GM21576 (cell line): ENCODE measurements around the gene WDR45B.
"Not testable (repeated sequence)": the region's sequence is repeated elsewhere in the genome, so short reads cannot be mapped to it uniquely, and the experiment has no call there.

Experiments used
- ATAC-seq: cut with Tn5 transposase; IDR thresholded peaks from one replicate; pipeline ENCODE4 v1.9.1; 2021; ENCODE audit warnings: mild to moderate bottlenecking, moderate library complexity; ENCODE audit not compliant: unreplicated experiment

The WDR45B gene

DNA sequence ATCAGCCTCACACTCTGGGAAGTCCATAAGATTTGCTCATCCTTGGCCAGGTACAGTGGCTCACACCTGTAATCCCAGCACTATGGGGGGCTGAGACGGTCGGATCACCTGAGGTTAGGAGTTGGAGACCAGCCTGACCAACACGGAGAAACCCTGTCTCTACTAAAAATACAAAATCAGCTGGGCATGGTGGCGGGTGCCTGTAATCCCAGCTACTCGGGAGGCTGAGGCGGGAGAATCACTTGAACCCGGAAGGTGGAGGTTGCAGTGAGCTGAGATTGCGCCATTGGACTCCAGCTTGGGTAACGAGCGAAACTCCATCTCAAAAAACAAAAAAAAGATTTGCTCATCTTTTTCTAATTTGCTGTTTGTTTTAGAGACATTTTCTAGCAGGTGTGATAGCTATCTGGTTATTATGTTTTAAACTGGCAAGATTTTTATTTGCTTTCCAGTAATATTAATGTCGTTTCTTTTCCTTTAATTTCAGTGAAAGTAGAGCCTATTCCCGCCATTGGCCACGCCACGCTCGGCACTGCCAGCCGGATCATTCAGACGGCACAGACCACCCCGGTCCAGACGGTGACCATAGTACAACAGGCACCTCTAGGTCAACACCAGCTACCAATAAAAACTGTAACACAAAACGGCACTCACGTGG lies 61.5 kb downstream of the WDR45B start:
- no peak for ATAC-seq

DNA sequence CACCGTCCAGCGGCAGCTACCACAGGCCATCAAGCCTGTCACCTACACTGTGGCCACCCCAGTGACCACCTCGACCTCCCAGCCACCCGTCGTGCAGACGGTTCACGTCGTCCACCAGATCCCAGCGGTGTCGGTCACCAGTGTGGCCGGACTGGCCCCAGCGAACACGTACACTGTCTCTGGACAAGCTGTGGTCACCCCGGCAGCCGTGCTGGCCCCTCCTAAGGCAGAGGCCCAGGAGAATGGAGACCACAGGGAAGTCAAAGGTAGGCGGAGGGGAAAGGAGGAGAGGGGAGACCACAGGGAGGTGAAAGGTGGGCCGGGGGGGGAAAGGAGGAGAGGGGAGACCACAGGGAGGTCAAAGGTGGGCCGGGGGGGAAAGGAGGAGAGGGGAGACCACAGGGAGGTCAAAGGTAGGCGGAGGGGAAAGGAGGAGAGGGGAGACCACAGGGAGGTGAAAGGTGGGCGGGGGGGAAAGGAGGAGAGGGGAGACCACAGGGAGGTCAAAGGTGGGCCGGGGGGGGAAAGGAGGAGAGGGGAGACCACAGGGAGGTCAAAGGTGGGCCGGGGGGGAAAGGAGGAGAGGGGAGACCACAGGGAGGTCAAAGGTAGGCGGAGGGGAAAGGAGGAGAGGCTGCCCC lies 62.2 kb downstream of the WDR45B start:
- not testable (repeated sequence) for ATAC-seq

DNA sequence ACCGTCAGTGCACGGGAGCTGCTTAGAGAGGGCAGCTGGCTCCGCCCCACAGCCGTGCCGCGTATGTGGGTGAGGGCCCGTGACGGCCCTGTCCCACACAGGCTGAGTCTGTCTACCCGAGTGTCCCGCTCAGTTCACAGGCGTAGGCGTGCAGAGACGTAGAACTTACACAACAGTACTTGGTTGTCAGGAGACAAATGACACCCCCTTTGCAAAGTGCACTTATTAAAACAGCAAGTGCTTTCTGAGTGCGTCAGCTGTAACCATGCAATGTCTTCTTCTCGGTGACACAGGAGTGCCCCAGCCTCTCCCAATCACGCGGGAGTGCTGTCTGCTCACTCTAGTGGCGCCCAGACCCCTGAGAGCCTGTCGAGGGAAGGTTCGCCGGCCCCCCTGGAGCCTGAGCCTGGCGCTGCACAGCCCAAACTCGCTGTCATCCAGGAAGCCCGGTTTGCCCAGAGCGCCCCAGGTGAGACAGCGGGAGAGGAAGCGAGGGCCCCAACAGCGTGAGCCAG lies 64.5 kb downstream of the WDR45B start:
- ATAC-seq: no peak

DNA sequence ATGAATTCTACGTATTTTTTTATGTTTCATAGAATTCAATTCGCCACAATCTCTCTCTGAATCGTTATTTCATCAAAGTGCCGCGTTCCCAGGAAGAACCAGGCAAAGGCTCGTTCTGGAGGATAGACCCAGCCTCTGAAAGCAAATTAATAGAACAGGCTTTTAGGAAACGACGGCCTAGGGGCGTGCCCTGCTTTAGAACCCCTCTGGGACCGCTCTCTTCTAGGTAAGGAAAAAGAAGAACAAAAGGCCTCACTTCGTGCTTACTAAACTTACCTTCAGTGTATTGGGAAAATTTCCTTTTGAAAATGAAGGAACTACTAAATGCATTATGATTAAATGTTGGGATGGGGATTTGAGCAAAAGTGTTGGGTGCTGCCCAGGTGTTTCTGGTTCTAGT lies 65.5 kb downstream of the WDR45B start:
- no peak for ATAC-seq

DNA sequence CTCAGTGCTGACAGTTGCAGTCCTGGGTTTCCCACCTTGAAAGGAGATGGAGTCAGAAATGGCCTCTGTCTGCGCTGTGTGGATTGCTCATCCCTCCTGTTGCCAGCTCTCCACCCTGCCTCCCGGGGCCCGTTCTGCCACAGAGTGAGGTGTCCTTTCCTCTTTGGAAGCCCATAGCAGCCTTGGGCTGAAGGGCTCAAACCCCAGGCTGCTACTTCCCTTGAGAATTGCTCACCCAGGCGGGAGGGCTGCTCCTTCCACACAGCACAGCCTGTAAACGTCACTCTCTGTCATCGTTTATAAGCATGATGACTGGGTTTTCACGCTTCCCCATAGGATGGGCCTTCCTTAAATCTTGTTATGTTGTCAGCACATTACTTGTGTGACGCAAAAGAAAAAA lies 66.0 kb downstream of the WDR45B start:
- no peak for ATAC-seq

DNA sequence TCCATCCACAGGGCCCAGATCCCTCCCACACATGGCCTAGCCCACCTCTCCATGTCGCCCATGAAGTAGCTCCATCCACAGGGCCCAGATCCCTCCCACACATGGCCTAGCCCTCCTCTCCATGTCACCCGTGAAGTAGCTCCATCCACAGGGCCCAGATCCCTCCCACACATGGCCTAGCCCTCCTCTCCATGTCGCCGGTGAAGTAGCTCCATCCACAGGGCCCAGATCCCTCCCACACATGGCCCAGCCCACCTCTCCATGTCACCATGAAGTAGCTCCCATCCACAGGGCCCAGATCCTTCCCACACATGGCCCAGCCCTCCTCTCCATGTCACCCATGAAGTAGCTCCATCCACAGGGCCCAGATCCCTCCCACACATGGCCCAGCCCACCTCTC lies 68.3 kb downstream of the WDR45B start:
- not testable (repeated sequence) for ATAC-seq

DNA sequence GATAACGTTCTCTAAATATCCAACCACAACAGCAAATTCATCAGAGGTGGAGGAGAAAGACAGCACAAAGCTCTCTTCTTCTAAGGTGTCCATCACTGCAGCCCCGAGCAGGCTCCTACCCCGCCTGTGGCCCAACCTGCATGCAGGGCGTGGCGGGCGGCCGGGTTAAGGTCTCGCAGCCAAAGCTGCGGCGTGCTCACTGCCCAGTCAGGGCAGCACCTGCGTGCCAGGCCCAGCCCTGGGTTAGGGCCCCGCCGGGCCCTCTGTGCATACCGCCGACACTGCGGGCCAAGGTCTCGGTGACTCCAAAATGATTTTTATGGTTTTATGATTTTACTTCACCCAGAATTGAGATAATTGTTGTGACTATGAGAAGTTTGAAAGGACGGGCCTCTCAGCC lies 70.9 kb downstream of the WDR45B start:
- ATAC-seq: no peak

DNA sequence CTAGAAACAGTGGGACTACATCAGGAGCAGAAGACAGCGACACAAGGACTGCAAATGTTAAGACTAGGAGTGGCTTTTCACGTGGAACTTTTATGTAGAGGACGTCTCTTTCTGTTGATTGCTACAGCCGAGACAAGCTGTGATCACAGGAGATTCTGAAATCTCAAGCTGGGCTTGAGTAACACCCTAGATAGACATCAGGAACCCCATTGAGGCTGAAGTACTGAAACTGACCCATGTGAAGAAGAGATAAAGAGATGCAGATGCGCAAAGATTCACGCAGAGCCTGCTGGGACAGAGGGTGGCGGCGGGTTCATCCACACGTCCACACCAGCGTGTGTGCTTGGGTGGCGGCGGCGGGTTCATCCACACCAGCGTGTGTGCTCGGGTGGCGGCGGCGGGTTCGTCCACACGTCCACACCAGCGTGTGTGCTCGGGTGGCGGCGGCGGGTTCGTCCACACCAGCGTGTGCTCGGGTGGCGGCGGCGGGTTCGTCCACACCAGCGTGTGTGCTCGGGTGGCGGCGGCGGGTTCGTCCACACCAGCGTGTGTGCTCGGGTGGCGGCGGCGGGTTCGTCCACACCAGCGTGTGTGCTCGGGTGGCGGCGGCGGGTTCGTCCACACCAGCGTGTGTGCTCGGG lies 72.5 kb downstream of the WDR45B start:
- ATAC-seq: not testable (repeated sequence)

DNA sequence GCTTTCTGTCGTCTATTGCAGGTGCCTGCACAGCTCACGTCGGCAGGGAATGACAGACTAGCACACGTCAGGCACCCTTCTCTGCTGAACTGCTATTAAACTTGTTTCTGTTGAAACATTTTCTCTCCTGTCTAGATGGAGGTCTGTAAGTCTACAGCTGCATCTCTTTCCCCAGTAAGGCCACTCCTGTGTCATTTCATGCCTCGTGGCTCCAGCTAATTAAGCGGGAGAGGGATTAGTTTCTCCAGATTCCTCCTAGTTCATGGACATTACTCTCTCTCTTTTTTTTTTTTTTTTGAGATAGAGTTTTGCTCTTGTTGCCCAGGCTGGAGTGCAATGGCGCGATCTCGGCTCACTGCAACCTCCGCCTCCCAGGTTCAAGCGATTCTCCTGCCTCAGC lies 74.2 kb downstream of the WDR45B start:
- no peak for ATAC-seq

DNA sequence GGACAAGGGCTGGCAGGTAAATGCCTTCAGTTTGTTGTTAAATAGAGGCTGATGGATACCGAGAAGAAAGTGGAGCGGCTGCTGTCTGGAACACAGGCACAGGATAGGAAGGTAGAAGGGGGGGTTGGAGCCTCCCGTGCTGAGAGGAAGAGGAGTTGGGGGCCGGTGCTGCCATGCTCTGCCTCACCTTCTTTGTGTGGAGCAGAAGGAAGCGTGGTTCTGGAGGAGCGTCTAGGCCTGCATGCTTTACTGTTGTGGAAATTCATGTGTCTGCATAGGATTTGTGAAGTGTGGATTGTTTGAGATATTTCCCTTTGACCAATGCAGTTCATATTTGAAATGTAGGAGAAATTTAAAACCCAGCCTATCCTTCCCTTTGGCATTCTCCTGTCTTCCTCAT lies 76.4 kb downstream of the WDR45B start:
- ATAC-seq: no peak

DNA sequence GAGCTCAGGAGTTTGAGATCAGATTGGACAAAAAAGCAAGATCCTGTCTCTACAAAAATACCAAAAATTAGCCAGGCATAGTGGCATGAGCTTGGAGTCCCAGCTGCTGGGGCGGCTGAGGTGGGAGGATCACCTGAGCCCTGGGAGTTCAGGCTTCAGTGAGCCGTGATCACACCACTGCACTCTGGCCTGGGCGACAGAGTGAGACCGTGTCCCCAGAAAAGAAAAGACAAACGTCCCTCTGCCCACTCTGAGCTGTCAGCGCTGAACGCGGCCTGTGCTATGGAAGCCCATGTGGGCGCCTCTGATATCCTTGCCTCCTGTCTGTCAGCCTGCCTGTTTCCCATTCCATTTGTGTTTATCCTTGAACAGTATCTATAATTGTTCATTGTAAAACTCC lies 78.0 kb downstream of the WDR45B start:
- no peak for ATAC-seq

DNA sequence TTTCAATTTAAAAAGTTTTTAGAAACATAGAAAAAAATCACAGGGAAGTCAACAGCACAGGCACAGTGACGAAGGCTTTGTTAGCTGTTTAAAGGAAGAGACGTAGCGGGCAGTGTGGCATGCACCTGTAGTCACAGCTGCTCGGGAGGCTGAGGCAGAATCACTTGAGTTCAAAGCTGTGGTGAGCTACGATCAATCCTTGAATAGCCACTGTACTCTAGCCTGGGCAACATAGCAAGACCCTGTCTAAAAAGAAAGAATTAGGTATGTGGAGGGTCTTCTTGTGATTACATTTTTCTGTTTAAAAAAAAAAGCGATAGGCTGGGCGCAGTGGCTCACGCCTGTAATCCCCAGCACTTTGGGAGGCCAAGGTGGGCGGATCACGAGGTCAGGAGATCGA lies 78.6 kb downstream of the WDR45B start:
- no peak for ATAC-seq

DNA sequence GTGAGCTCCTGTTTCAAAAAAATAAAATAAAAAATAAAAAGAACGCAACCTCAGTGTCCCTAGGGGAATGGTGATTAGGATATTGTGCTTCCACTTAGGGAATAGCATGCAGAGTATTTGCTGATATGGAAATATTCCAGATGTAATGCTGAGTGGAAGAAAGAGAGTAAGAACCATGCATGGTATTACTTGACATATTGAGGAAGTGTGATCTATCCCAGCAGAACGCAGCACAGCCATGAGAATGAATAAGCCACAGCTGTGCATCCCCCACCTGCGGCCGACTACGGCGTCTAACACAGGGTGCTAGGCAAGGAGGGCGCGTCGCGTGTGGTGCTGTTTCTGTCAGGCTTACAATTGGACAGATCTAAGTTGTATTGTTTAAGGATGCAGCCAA lies 79.2 kb downstream of the WDR45B start:
- ATAC-seq: no peak

DNA sequence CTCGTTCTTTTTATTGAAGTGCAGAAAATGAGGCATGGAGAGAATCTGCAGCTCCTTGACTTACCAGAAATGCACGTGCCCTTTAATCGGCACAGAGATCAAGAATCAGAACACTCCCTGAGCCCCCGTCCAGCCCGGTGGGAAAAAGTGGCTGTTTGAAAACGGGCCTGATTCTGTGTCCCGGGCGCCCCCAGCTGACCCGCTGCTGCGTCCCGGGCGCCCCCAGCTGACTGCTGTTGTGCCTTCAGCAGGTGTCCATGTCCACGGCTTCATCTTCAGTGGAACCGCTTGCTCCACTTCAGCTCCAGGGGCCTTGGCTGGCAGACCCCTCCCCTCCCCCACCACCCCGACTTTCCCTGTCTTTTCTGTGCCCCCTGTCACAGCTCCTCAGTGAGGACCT lies 81.0 kb downstream of the WDR45B start:
- ATAC-seq: no peak

DNA sequence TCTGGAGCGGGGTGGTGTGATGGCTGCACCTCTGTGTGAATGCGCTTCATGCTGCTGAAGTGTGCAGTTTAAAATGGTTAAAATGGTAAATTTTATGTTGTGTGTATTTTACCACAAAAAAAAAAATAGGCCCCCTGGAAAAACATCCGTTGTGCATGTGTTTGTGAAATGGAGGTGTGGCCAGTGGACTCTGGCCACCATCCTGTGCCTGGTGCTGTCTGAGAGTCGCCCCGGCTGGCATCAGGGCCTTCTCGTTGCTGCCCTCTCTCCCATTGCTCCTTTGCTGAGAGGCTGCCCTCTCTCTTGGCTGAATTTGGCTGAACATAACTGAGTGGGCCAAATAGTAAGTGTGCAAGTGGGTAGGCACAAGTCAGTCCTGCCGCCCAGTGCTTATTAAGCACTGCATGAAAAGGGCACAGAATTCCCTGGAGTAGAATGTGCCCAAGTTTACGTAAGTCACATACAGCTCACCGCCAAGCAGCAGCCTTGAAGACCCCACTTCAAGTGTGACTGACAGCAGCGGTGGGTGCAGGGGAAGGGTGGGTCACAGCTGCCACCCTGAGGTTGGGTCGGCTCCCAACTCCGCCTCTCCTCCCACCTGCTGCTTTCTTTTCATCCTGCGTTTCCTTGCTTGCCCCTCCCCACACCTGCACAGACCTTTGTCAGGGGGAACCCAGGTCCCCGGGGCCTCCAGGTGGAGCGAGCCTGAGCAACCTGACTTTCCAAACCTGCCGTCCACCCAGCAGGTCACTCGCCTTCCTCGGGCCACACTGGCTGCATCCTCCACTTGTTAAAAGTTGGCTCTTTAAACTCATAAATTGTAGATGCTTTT lies 81.9 kb downstream of the WDR45B start:
- no peak for ATAC-seq

DNA sequence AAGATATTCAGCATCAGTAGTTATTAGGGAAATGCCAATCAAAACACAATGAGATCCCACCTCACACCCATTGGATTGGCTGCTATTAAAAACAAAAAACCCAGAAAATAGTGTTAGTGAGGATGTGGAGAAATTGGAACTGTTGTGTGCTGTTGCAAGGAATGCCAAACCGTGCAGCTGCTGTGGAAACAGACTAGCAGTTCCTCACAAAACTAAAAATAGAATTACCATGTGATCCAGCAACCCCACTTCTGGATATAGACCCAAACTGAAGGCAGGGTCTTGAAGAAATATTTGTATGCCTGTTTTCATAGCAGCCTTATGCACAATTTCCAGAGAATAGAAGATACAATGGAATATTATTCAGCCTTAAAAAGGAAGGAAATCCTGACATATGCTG lies 82.7 kb downstream of the WDR45B start:
- no peak for ATAC-seq
